Measurements from ENCODE around the gene PAXIP1. TPM values are rescaled to one million over a fixed set of nuclear protein-coding genes. Genes with fewer than 3 reads are reported as not detected.

The PAXIP1 gene
- total RNA-seq, 1 donor from 2014 or later: 27.7 TPM

GRCh38 chr7:155011086-155011485, 8.2 kb upstream of the PAXIP1 start:
- H3K27me3 Mint-ChIP-seq: peaks cover 2% of the 10 kb centered on the region
- H3K4me3 Mint-ChIP-seq (ENCODE audit: low read depth): no peak overlapping the region
- DNase-seq (ENCODE audit: low spot score, unreplicated experiment): no peak

GRCh38 chr7:155009570-155010157, 6.7 kb upstream of the PAXIP1 start:
- Mint-ChIP-seq H3K27ac (no peak overlapping the region), H3K36me3 (ENCODE audit: insufficient read depth) (peaks cover 4% of the 10 kb centered on the region), H3K4me1 (ENCODE audit: low read depth) (peaks cover 5% of the 10 kb centered on the region), H3K4me3 (ENCODE audit: low read depth) (no peak overlapping the region), H3K9me3 (ENCODE audit: low read depth) (no peaks in the 10 kb centered on the region), H3K27me3 (peaks cover 2% of the 10 kb centered on the region)
- no peak for DNase-seq (ENCODE audit: low spot score, unreplicated experiment)
- peak; percentile 56 for TF ChIP-seq CTCF (IDR thresholded peaks at IDR 0.05; ENCODE audit: unreplicated experiment)

More at GRCh38 chr7:155011086-155011485, 8.2 kb upstream of the PAXIP1 start:
- H3K36me3 Mint-ChIP-seq (ENCODE audit: insufficient read depth): peaks cover 4% of the 10 kb centered on the region
- no peaks in the 10 kb centered on the region for H3K9me3 Mint-ChIP-seq (ENCODE audit: low read depth)
- peaks cover 5% of the 10 kb centered on the region for H3K4me1 Mint-ChIP-seq (ENCODE audit: low read depth)
- no peak for TF ChIP-seq CTCF (IDR thresholded peaks at IDR 0.05; ENCODE audit: unreplicated experiment)
- no peak overlapping the region for H3K27ac Mint-ChIP-seq

GRCh38 chr7:155007947-155008346, 5.0 kb upstream of the PAXIP1 start:
- DNase-seq (ENCODE audit: low spot score, unreplicated experiment): no peak
- peaks cover 2% of the 10 kb centered on the region for H3K27me3 Mint-ChIP-seq
- peaks cover 9% of the 10 kb centered on the region for H3K4me1 Mint-ChIP-seq (ENCODE audit: low read depth)
- peak; percentile 26 for TF ChIP-seq CTCF (IDR thresholded peaks at IDR 0.05; ENCODE audit: unreplicated experiment)
- no peaks in the 10 kb centered on the region for H3K9me3 Mint-ChIP-seq (ENCODE audit: low read depth)
- H3K36me3 Mint-ChIP-seq (ENCODE audit: insufficient read depth): peaks cover 6% of the 10 kb centered on the region
- H3K27ac Mint-ChIP-seq: no peak overlapping the region
- H3K4me3 Mint-ChIP-seq (ENCODE audit: low read depth): no peak overlapping the region

GRCh38 chr7:155003376-155004214, 671 bp upstream of the PAXIP1 start:
- Mint-ChIP-seq H3K4me3 (ENCODE audit: low read depth) (peak overlapping the region; percentile 97), H3K4me1 (ENCODE audit: low read depth) (peaks cover 6% of the 10 kb centered on the region), H3K27ac (peak overlapping the region; percentile 99), H3K9me3 (ENCODE audit: low read depth) (no peaks in the 10 kb centered on the region), H3K27me3 (no peaks in the 10 kb centered on the region), H3K36me3 (ENCODE audit: insufficient read depth) (peaks cover 6% of the 10 kb centered on the region)
- TF ChIP-seq CTCF (IDR thresholded peaks at IDR 0.05; ENCODE audit: unreplicated experiment): no peak
- DNase-seq (ENCODE audit: low spot score, unreplicated experiment): peak; percentile 80

- H3K27ac Mint-ChIP-seq: no peak overlapping the region
- H3K36me3 Mint-ChIP-seq (ENCODE audit: insufficient read depth): peaks cover 1% of the 10 kb centered on the region
- H3K4me1 Mint-ChIP-seq (ENCODE audit: low read depth): peaks cover 6% of the 10 kb centered on the region
- H3K27me3 Mint-ChIP-seq: no peaks in the 10 kb centered on the region
- DNase-seq (ENCODE audit: low spot score, unreplicated experiment): peak; percentile 54
- H3K9me3 Mint-ChIP-seq (ENCODE audit: low read depth): no peaks in the 10 kb centered on the region
- H3K4me3 Mint-ChIP-seq (ENCODE audit: low read depth): peak overlapping the region; percentile 45
- no peak for TF ChIP-seq CTCF (IDR thresholded peaks at IDR 0.05; ENCODE audit: unreplicated experiment)
These were observed 373 bp downstream of the PAXIP1 start for GRCh38 chr7:155002411-155003091.
